Smooth muscle cell (in vitro differentiated cells): ENCODE results near the gene SLC4A5. TPM values are rescaled to one million over a fixed set of nuclear protein-coding genes. Genes with fewer than 3 reads are reported as not detected.

Experiments used
- DNase-seq: peaks from one replicate; lab custom pipeline; 2025; ENCODE audit not compliant: unreplicated experiment; lab: John Stamatoyannopoulos, UW
- H2AFZ ChIP-seq: fragments of 200-600 bp; sonication (generic); 2 replicates; pipeline ENCODE4 v1.6.0; 2016; ENCODE audit warnings: antibody characterized with exemption, low read depth, mild to moderate bottlenecking
- H3F3A ChIP-seq: fragments of 200-600 bp; sonication (generic); 2 replicates; pipeline ENCODE4 v1.6.0; 2017; ENCODE audit warnings: antibody characterized with exemption, low read depth
- H3K27ac ChIP-seq: fragments of 200-600 bp; sonication (generic); 2 replicates; pipeline ENCODE4 v1.5.1; 2016; ENCODE audit warnings: low read depth, mild to moderate bottlenecking
- H3K27me3 ChIP-seq: fragments of 200-600 bp; sonication (generic); 2 replicates; pipeline ENCODE4 v1.6.1; 2016; ENCODE audit warnings: low read depth, mild to moderate bottlenecking
- H3K36me3 ChIP-seq: fragments of 200-600 bp; sonication (generic); 2 replicates; pipeline ENCODE4 v1.5.1; 2016; ENCODE audit warnings: low read depth
- H3K4me1 ChIP-seq: fragments of 200-600 bp; sonication (generic); 2 replicates; pipeline ENCODE4 v1.5.1; 2016; ENCODE audit warnings: low read depth
- H3K4me2 ChIP-seq: fragments of 200-600 bp; sonication (generic); 2 replicates; pipeline ENCODE4 v1.6.0; 2016; ENCODE audit warnings: mild to moderate bottlenecking
- H3K4me3 ChIP-seq: fragments of 200-600 bp; sonication (generic); 2 replicates; pipeline ENCODE4 v1.5.1; 2016; ENCODE audit warnings: mild to moderate bottlenecking
- H3K79me2 ChIP-seq: fragments of 200-600 bp; sonication (generic); 2 replicates; pipeline ENCODE4 v1.6.0; 2016; ENCODE audit warnings: low read depth, mild to moderate bottlenecking
- H3K9ac ChIP-seq: fragments of 200-600 bp; sonication (generic); 2 replicates; pipeline ENCODE4 v1.6.0; 2016; ENCODE audit warnings: low read depth
- H3K9me3 ChIP-seq: fragments of 200-600 bp; sonication (generic); replicated peaks from 2 replicates; pipeline ENCODE4 v1.5.1; 2016; ENCODE audit warnings: low read depth
- H4K20me1 ChIP-seq: fragments of 200-600 bp; sonication (generic); 2 replicates; pipeline ENCODE4 v1.6.0; 2016; ENCODE audit warnings: low read depth
- CTCF ChIP-seq: fragments of 200-600 bp; sonication (generic); IDR thresholded peaks from 2 replicates; pipeline ENCODE4 v1.5.1; 2017; ENCODE audit warnings: borderline replicate concordance, mild to moderate bottlenecking, antibody characterized with exemption; ENCODE audit not compliant: insufficient read depth, poor library complexity, severe bottlenecking
- WGBS: methylation state at CpG from one replicate; pipeline ENCODE4 v1.1.7; 2016; ENCODE audit warnings: low lambda C conversion rate; 5-methylcytosine and 5-hydroxymethylcytosine counted together
- polyA plus RNA-seq: library from polyadenylated mRNA; unstranded; fragments of >200 nt; fragmentation: Nextera tagmentation; extraction: Ambion mirVana; gene quantifications from 2 replicates; pipeline ENCODE4 v1.2.1, GENCODE V29; 2016
- total RNA-seq: library from RNA; depleted of rRNA; stranded (reverse); fragments of >200 nt; gene quantifications from 2 replicates; pipeline ENCODE4 v1.2.3, GENCODE V29; 2014

Gene SLC4A5
- total and polyA plus RNA-seq, 2 experiments from 2014 or later, result 0.46 to 0.99 TPM

GRCh38 chr2:74379851-74380789 is 36.9 kb upstream of the SLC4A5 start, which contains the start of gene DCTN1:
Gene DCTN1 (minus strand): TSS chr2:74380311. CDS start chr2:74380037, 274 bp downstream.
- 22% methylated on average over 14 of the region's 14 CpGs for WGBS
- H3K4me1 ChIP-seq, result peaks cover 25% of the 10 kb centered on the region
- peak within 1 kb of the TSS; percentile 77 for H3K27ac ChIP-seq
- peak within 1 kb of the TSS; percentile 85 for H3K4me2 ChIP-seq
- H3K36me3 ChIP-seq, result no peaks in the 10 kb centered on the region
- H2AFZ ChIP-seq, result peak within 1 kb of the TSS; percentile 10
- no peaks in the 10 kb centered on the region for H3F3A ChIP-seq
- H4K20me1 ChIP-seq, result peaks cover 81% of the 10 kb centered on the region
- peak within 1 kb of the TSS; percentile 46 for H3K4me3 ChIP-seq
- no peaks in the 10 kb centered on the region for H3K9me3 ChIP-seq
- peak; percentile 32 for DNase-seq
- H3K9ac ChIP-seq, result peak within 1 kb of the TSS; percentile 38
- H3K79me2 ChIP-seq, result peaks cover 82% of the 10 kb centered on the region
- H3K27me3 ChIP-seq, result no peaks in the 10 kb centered on the region
- no peak for TF ChIP-seq CTCF

- Histone ChIP-seq H4K20me1 (peaks cover 80% of the 10 kb centered on the region), H3K9me3 (no peaks in the 10 kb centered on the region), H3K4me2 (no peak overlapping the region), H3K4me1 (peaks cover 36% of the 10 kb centered on the region), H3K79me2 (peaks cover 73% of the 10 kb centered on the region), H3K9ac (no peak overlapping the region), H3F3A (no peaks in the 10 kb centered on the region), H3K27me3 (no peaks in the 10 kb centered on the region), H2AFZ (no peak overlapping the region), H3K4me3 (no peak overlapping the region), H3K36me3 (no peaks in the 10 kb centered on the region), H3K27ac (no peak overlapping the region)
- WGBS, result 97% methylated on average over 10 of the region's 10 CpGs
- no peak for TF ChIP-seq CTCF
- no peak for DNase-seq
Observed at GRCh38 chr2:74378007-74378406, 34.8 kb upstream of the SLC4A5 start.

GRCh38 chr2:74375838-74376237 is 32.6 kb upstream of the SLC4A5 start:
- H3K9ac ChIP-seq, result no peak overlapping the region
- H3K27ac ChIP-seq, result no peak overlapping the region
- no peaks in the 10 kb centered on the region for H3K36me3 ChIP-seq
- H3K4me1 ChIP-seq, result peaks cover 32% of the 10 kb centered on the region
- whole genome bisulfite sequencing, result 98% methylated on average over 2 of the region's 2 CpGs
- no peaks in the 10 kb centered on the region for H3K27me3 ChIP-seq
- no peak for DNase-seq
- H3F3A ChIP-seq, result no peaks in the 10 kb centered on the region
- H3K4me2 ChIP-seq, result no peak overlapping the region
- no peak overlapping the region for H2AFZ ChIP-seq
- TF ChIP-seq CTCF, result no peak
- peaks cover 54% of the 10 kb centered on the region for H3K79me2 ChIP-seq
- peaks cover 63% of the 10 kb centered on the region for H4K20me1 ChIP-seq
- no peak overlapping the region for H3K4me3 ChIP-seq
- H3K9me3 ChIP-seq, result no peaks in the 10 kb centered on the region
